ENCODE results near the gene TADA2B.

DNA sequence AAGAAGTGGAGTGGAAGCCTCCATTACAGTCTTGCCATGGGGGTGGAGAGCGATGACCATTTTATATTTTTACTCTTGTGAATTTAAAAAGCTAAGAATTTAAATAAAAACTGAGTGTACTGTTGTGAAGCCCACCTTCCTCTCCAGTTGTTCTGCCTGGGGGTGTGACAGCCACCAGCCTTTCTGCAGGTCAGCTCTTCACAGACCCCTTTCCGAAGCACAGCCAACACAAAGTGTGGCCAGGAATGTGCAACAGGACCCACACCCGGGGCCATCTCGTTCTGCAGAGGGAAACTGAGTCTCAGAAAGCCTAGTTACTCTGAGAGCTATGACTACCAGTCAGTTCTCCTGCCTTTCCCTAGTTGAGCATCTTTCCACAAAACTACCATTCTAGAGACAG is 23.3 kb downstream of the TADA2B start:
- TF ChIP-seq YY1 (IDR thresholded peaks at IDR 0.05; ENCODE audit: insufficient read depth, insufficient read length) (no peak), SUZ12 (IDR thresholded peaks at IDR 0.05; ENCODE audit: extremely low read depth, insufficient read depth, insufficient read length) (no peak)

All from NT2/D1 (cell line).